Kidney (tissue), 14 donors: ENCODE measurements around the gene APLNR. TPM values are rescaled to one million over a fixed set of nuclear protein-coding genes. Genes with fewer than 3 reads are reported as not detected.

Experiments
- DNase-seq, 5 donors: peaks; one replicate each; pipeline ENCODE4 v3.0.0-alpha.2; 2013 to 2020
- FAIRE-seq: peaks from 2 replicates; lab custom pipeline; 2012; peaks lifted over from hg19 to GRCh38; lab: Jason Lieb, UNC
- H3K27ac ChIP-seq, 2 donors: one replicate each; pipeline ENCODE4 v1.7.0; 2013; ENCODE audit warnings: low read depth in 2 of 2, low read length in 2 of 2, inconsistent platforms in 1 of 2
- H3K27me3 ChIP-seq: one replicate; pipeline ENCODE4 v1.7.1; 2013; ENCODE audit warnings: low read length, inconsistent platforms; ENCODE audit not compliant: control insufficient read depth, insufficient read depth
- H3K36me3 ChIP-seq, 3 donors: one replicate each; pipeline versions ENCODE4 v1.7.0 to v1.7.1; 2013; ENCODE audit warnings: low read length in 3 of 3, control low read depth in 1 of 3, inconsistent platforms in 1 of 3; ENCODE audit not compliant: insufficient read depth in 3 of 3, control insufficient read depth in 2 of 3
- H3K4me1 ChIP-seq, 3 donors: one replicate each; pipeline versions ENCODE4 v1.7.0 to v1.7.1; 2013; ENCODE audit warnings: low read length in 3 of 3, inconsistent platforms in 1 of 3, low read depth in 1 of 3; ENCODE audit not compliant: control insufficient read depth in 2 of 3, insufficient read depth in 2 of 3
- H3K4me3 ChIP-seq, 3 donors: one replicate each; pipeline versions ENCODE4 v1.7.0 to v1.8.1; 2013; ENCODE audit warnings: low read length in 3 of 3, control low read depth in 1 of 3, inconsistent platforms in 1 of 3
- H3K9ac ChIP-seq, 3 donors: one replicate each; pipeline versions ENCODE4 v1.7.0 to v1.7.1; 2013; ENCODE audit warnings: low read length in 3 of 3, control low read depth in 1 of 3, inconsistent platforms in 1 of 3
- H3K9me3 ChIP-seq, 3 donors: one replicate each; pipeline versions ENCODE4 v1.7.0 to v1.7.1; 2013; ENCODE audit warnings: low read length in 3 of 3, control low read depth in 1 of 3, inconsistent platforms in 1 of 3; ENCODE audit not compliant: control insufficient read depth in 2 of 3, insufficient read depth in 1 of 3
- intact Hi-C: fragments of 100-400 bp; cut with DNase I; formaldehyde crosslinking; loops from one replicate; pipeline ENCODE4 v1.11.1; 2022
- polyA plus RNA-seq: library from polyadenylated mRNA; stranded (reverse); fragments of 350-450 nt; fragmentation: Illumina TruSeq; extraction: RNeasy Lipid Tissue Mini Kit (QIAGEN cat#74804); gene quantifications from one replicate; pipeline ENCODE4 v1.2.3, GENCODE V29; 2014; ENCODE audit warnings: low read depth, low replicate concordance; ENCODE audit not compliant: insufficient read depth
- total RNA-seq: library from RNA; stranded (reverse); fragmentation: NEBNext Ultra II Directional; extraction: Animal tissue kit (Norgen Biotek cat#: 25700); gene quantifications from one replicate; pipeline ENCODE4 v1.2.1, GENCODE V29; 2021
- TF ChIP-seq, protein P1 (sequence below): IDR thresholded peaks from 3 replicates; pipeline ENCODE4 v1.5.1; 2012; ENCODE audit warnings: mild to moderate bottlenecking, moderate library complexity, borderline replicate concordance; ENCODE audit not compliant: insufficient read depth; ENCODE audit errors: extremely low read depth
- donor health status: control.
- donor health status: control.
- donor health status: control.
- donor health status: control.
- donor health status: control.
- donor health status: DM: yes; HTN: yes; CAD: no.
- donor health status: Normal renal cell carcinoma (clear cell type).

The APLNR gene
- total and polyA plus RNA-seq, 2 donors from 2014 or later = 5.3 to 16.6 TPM

DNA sequence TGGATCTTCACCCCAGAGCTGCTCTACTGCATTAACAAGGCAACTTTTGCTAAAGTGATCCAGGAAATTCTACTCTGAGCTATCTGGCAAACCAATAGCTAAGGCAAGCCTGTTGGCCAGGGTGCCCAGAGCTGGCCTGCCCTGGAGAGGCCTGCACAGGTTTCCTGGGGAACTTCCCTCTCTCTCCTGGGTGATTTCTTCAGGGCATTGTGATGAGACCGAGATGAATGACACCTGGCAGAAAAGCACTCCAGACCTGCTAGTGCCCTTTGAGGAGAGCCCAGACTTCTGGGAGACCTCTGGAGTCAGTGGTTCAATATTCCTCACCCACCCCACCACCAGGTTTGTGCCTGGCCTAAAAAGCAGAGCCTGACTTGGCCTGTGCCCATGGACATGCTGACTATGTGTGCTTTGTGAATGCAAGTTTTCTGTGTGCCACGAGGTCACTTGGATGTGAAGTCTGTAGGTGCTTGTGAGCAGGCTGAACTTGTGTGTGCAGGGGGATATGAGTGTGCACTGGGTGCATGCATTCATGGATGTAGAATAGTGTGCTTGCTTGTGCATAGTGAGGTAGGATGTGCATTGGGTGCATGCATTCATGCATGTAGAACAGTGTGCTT, 4.4 kb upstream of the APLNR start:
- H3K9me3 ChIP-seq = no peaks in the 10 kb centered on the region
- DNase-seq (no peak), FAIRE-seq (no peak)
- intact Hi-C loops = no loop called here
- H3K4me3 ChIP-seq = no peak overlapping the region
- peaks cover 0 to 6% (median 0%) of the 10 kb centered on the region in 3 donors for H3K4me1 ChIP-seq
- H3K27ac ChIP-seq = no peak overlapping the region
- TF ChIP-seq, protein P1, sequence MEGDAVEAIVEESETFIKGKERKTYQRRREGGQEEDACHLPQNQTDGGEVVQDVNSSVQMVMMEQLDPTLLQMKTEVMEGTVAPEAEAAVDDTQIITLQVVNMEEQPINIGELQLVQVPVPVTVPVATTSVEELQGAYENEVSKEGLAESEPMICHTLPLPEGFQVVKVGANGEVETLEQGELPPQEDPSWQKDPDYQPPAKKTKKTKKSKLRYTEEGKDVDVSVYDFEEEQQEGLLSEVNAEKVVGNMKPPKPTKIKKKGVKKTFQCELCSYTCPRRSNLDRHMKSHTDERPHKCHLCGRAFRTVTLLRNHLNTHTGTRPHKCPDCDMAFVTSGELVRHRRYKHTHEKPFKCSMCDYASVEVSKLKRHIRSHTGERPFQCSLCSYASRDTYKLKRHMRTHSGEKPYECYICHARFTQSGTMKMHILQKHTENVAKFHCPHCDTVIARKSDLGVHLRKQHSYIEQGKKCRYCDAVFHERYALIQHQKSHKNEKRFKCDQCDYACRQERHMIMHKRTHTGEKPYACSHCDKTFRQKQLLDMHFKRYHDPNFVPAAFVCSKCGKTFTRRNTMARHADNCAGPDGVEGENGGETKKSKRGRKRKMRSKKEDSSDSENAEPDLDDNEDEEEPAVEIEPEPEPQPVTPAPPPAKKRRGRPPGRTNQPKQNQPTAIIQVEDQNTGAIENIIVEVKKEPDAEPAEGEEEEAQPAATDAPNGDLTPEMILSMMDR = no peak
- H3K36me3 ChIP-seq = no peaks in the 10 kb centered on the region
- H3K27me3 ChIP-seq = no peaks in the 10 kb centered on the region
- H3K9ac ChIP-seq = no peak overlapping the region

- Histone ChIP-seq H3K4me1 (peaks cover 0 to 6% (median 0%) of the 10 kb centered on the region in 3 donors), H3K27ac (no peak overlapping the region), H3K9me3 (no peaks in the 10 kb centered on the region), H3K27me3 (no peaks in the 10 kb centered on the region), H3K36me3 (no peaks in the 10 kb centered on the region), H3K4me3 (no peak overlapping the region), H3K9ac (no peak overlapping the region)
- DNase-seq (no peak), FAIRE-seq (no peak)
- intact Hi-C loops = no loop called here
- TF ChIP-seq, protein P1 = no peak
Observed at GRCh38 chr11:57240757-57241156, 3.7 kb upstream of the APLNR start.

DNA sequence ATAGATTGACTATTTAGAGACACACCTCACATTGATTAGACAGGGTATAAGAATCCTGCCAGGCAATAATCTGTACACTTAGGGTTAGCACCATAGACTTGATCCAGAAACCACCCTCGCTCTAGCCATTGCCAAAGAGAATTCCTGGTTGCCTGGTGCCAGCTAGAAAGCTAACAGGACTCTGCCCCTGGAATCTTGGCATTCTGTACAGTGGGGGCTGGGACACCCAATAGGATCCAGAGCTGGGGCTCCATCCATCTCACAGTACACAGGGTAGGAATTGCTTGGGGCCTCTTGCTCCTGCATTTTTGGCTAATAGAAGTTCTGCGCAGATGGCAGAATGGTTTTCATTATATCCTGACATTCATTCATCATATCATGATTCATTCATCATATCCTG, 3.0 kb upstream of the APLNR start:
- Histone ChIP-seq H3K9ac (no peak overlapping the region), H3K4me3 (no peak overlapping the region), H3K9me3 (no peaks in the 10 kb centered on the region), H3K27ac (no peak overlapping the region), H3K4me1 (peaks cover 0 to 3% (median 0%) of the 10 kb centered on the region in 3 donors), H3K27me3 (no peaks in the 10 kb centered on the region), H3K36me3 (no peaks in the 10 kb centered on the region)
- intact Hi-C loops = no loop called here
- TF ChIP-seq, protein P1 = no peak
- DNase-seq = no peak
- no peak for FAIRE-seq

- intact Hi-C loops = no loop called here
Observed at GRCh38 chr11:57239348-57239747, 2.3 kb upstream of the APLNR start.

More at GRCh38 chr11:57239348-57239747, 2.3 kb upstream of the APLNR start:
- TF ChIP-seq, protein P1 = no peak
- H3K27me3 ChIP-seq = no peaks in the 10 kb centered on the region
- H3K36me3 ChIP-seq = no peaks in the 10 kb centered on the region
- no peaks in the 10 kb centered on the region for H3K9me3 ChIP-seq
- no peak for DNase-seq
- H3K4me1 ChIP-seq = peaks cover 0 to 3% (median 0%) of the 10 kb centered on the region in 3 donors
- no peak overlapping the region for H3K9ac ChIP-seq
- FAIRE-seq = no peak
- H3K27ac ChIP-seq = no peak overlapping the region
- no peak overlapping the region for H3K4me3 ChIP-seq
